Measurements from ENCODE around the gene PLPPR5. TPM values are rescaled to one million over a fixed set of nuclear protein-coding genes. Genes with fewer than 3 reads are reported as not detected.
"Not testable (repeated sequence)": the region's sequence is repeated elsewhere in the genome, so short reads cannot be mapped to it uniquely, and the experiment has no call there.

The PLPPR5 gene, protein sequence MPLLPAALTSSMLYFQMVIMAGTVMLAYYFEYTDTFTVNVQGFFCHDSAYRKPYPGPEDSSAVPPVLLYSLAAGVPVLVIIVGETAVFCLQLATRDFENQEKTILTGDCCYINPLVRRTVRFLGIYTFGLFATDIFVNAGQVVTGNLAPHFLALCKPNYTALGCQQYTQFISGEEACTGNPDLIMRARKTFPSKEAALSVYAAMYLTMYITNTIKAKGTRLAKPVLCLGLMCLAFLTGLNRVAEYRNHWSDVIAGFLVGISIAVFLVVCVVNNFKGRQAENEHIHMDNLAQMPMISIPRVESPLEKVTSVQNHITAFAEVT
- total RNA-seq: not detected

DNA sequence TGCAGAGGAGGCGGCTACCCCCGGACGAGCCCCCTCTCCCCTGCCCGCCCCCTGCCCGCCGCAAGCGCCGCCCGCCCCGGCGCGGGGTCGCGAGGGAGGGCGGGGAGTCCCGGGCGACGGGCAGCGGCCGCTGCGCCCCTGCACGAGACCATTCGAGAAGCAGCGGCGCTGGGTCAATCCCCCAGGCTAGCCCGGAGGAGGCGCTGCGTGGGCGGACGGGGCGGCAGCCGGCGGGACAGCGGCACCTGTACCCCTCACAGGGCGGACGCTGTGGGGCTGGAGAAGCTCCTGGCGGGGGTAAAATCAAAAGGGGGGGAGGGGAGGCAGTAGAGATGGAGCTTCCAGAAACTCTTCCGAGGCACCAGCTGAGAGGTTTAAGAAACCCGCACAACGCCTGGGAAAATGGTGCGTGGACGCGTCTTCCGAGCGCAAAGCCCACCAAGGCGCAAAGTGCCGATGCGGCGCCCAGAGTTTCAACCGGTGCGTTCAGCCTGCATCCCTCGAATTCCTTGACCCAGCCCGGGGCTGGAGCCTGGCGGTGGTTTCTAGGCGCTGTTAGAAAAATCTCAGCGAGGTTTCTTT lies at the start of gene PLPPR5:
PLPPR5 (minus strand) TSS at position 1 of the 582 bp plus-strand sequence. CDS start 190 bp downstream, outside the sequence.
- Mint-ChIP-seq H3K36me3 (no peaks in the 10 kb centered on the region), H3K27ac (no peak within 1 kb of the TSS), H3K9me3 (no peaks in the 10 kb centered on the region), H3K4me1 (ENCODE audit: low read depth) (peaks cover 7% of the 10 kb centered on the region), H3K4me3 (peak within 1 kb of the TSS; percentile 38), H3K27me3 (peaks cover 40% of the 10 kb centered on the region)
- POLR2A ChIA-PET: interaction anchor here (0.6 kb wide), 1 partner anchor 869 kb away, joined by 4 read pairs; no protein-coding TSS in a partner anchor
- CTCF ChIA-PET: no interaction called here
- DNase-seq: peak; percentile 30
- intact Hi-C loops (cut with micrococcal nuclease): no loop called here

GRCh38 chr1:99051611-99052283 lies 47.1 kb upstream of the PLPPR5 start:
- Mint-ChIP-seq H3K27me3 (peaks cover 4% of the 10 kb centered on the region), H3K27ac (no peak overlapping the region), H3K9me3 (peaks cover 5% of the 10 kb centered on the region), H3K36me3 (no peaks in the 10 kb centered on the region), H3K4me1 (ENCODE audit: low read depth) (no peaks in the 10 kb centered on the region), H3K4me3 (no peak overlapping the region)
- DNase-seq: no peak
- ChIA-PET POLR2A (no interaction called here), CTCF (no interaction called here)
- intact Hi-C loops (cut with micrococcal nuclease): no loop called here

DNA sequence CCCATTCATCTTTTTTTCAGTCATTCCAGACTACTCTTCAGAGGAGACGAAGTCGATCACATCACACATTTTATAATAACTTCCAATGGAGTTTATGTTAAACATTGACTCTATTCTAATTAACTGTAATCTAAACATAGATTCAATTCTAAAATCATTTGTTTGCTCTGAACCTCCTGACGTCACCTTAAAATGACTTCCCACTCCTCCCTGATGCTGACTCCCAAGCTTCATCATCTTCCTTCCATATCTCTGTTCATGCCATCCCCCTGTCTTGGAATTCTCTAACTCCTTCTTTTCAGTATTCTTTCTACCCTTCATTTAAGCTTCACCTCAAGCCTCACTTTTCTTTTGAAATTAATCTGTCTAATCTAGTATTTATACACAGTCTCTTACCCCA lies 45.1 kb upstream of the PLPPR5 start:
- ChIA-PET CTCF (no interaction called here), POLR2A (no interaction called here)
- no peak overlapping the region for H3K27ac Mint-ChIP-seq
- no peaks in the 10 kb centered on the region for H3K27me3 Mint-ChIP-seq
- H3K4me3 Mint-ChIP-seq: no peak overlapping the region
- peaks cover 5% of the 10 kb centered on the region for H3K9me3 Mint-ChIP-seq
- no peaks in the 10 kb centered on the region for H3K4me1 Mint-ChIP-seq (ENCODE audit: low read depth)
- H3K36me3 Mint-ChIP-seq: no peaks in the 10 kb centered on the region
- no peak for DNase-seq
- intact Hi-C loops (cut with micrococcal nuclease): no loop called here

GRCh38 chr1:99036746-99037145 lies 32.1 kb upstream of the PLPPR5 start:
- H3K4me1 Mint-ChIP-seq (ENCODE audit: low read depth); H3K27me3 Mint-ChIP-seq; POLR2A ChIA-PET; intact Hi-C loops (cut with micrococcal nuclease); DNase-seq; H3K36me3 Mint-ChIP-seq; H3K4me3 Mint-ChIP-seq; CTCF ChIA-PET; H3K27ac Mint-ChIP-seq: not testable (repeated sequence)
- peaks cover 43% of the 10 kb centered on the region for H3K9me3 Mint-ChIP-seq

DNA sequence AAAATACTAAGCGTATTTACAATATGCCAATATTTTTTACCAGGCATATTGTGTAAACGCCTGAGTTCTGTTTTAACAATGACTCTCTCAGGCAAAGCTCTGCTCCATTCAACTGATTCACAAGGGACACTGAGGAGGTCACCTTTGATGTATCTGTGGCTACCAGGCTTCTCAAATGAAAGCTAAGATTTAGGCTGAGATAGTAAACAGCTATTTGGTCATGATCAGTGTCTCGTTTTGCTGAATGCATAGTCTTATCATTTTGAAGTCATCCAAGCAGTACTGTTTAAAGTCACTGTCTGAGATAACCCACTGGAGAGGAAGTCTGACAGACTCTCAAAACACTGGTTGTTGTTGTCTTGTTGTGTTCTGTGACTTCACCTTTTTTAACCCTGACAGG lies 13.7 kb upstream of the PLPPR5 start:
- no peak overlapping the region for H3K4me3 Mint-ChIP-seq
- intact Hi-C loops (cut with micrococcal nuclease): no loop called here
- no peaks in the 10 kb centered on the region for H3K36me3 Mint-ChIP-seq
- no peak for DNase-seq
- no peaks in the 10 kb centered on the region for H3K9me3 Mint-ChIP-seq
- no peaks in the 10 kb centered on the region for H3K4me1 Mint-ChIP-seq (ENCODE audit: low read depth)
- H3K27ac Mint-ChIP-seq: no peak overlapping the region
- no peaks in the 10 kb centered on the region for H3K27me3 Mint-ChIP-seq
- POLR2A ChIA-PET: no interaction called here
- CTCF ChIA-PET: no interaction called here

- Mint-ChIP-seq H3K36me3 (no peaks in the 10 kb centered on the region), H3K9me3 (no peaks in the 10 kb centered on the region), H3K27me3 (no peaks in the 10 kb centered on the region), H3K4me1 (ENCODE audit: low read depth) (no peaks in the 10 kb centered on the region), H3K4me3 (no peak overlapping the region), H3K27ac (no peak overlapping the region)
- no peak for DNase-seq
- ChIA-PET CTCF (no interaction called here), POLR2A (no interaction called here)
- intact Hi-C loops (cut with micrococcal nuclease): no loop called here
These were observed 13.0 kb upstream of the PLPPR5 start for GRCh38 chr1:99017655-99018054.

GRCh38 chr1:99010679-99011078 lies 6.0 kb upstream of the PLPPR5 start:
- H3K4me3 Mint-ChIP-seq: no peak overlapping the region
- DNase-seq: no peak
- no peak overlapping the region for H3K27ac Mint-ChIP-seq
- peaks cover 14% of the 10 kb centered on the region for H3K27me3 Mint-ChIP-seq
- H3K9me3 Mint-ChIP-seq: no peaks in the 10 kb centered on the region
- H3K4me1 Mint-ChIP-seq (ENCODE audit: low read depth): peaks cover under 1% of the 10 kb centered on the region
- CTCF ChIA-PET: no interaction called here
- intact Hi-C loops (cut with micrococcal nuclease): no loop called here
- POLR2A ChIA-PET: no interaction called here
- H3K36me3 Mint-ChIP-seq: no peaks in the 10 kb centered on the region

DNA sequence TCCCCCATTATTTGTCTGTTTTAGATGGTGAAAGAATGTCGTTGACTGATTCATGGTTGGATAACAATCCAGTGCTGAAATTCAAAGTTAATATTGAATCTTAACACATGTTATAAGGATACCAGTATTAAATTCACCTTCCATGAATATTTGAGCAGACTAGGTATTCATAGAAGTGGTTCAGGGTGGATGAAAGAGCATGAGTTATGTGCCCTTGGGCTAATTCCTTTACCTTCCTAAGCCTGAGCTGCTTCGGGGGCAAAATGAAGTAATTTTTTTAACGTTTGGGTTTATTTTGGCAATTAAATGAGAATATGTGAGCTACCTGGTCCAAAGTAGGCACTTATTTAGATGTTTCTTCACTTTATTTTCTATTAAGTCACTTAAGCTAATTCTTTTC lies 2.7 kb upstream of the PLPPR5 start:
- Mint-ChIP-seq H3K27ac (no peak overlapping the region), H3K4me3 (no peak overlapping the region), H3K27me3 (peaks cover 32% of the 10 kb centered on the region), H3K9me3 (no peaks in the 10 kb centered on the region), H3K4me1 (ENCODE audit: low read depth) (peaks cover 7% of the 10 kb centered on the region), H3K36me3 (no peaks in the 10 kb centered on the region)
- CTCF ChIA-PET: no interaction called here
- intact Hi-C loops (cut with micrococcal nuclease): no loop called here
- POLR2A ChIA-PET: no interaction called here
- DNase-seq: no peak

GRCh38 chr1:99005537-99005942 lies 879 bp upstream of the PLPPR5 start:
- intact Hi-C loops (cut with micrococcal nuclease): no loop called here
- Mint-ChIP-seq H3K4me1 (ENCODE audit: low read depth) (peaks cover 7% of the 10 kb centered on the region), H3K4me3 (peak overlapping the region; percentile 38), H3K27ac (no peak overlapping the region), H3K9me3 (no peaks in the 10 kb centered on the region), H3K27me3 (peaks cover 36% of the 10 kb centered on the region), H3K36me3 (no peaks in the 10 kb centered on the region)
- CTCF ChIA-PET: no interaction called here
- POLR2A ChIA-PET: no interaction called here
- DNase-seq: no peak

- ChIA-PET CTCF (no interaction called here), POLR2A (interaction anchor here (0.6 kb wide), 1 partner anchor 869 kb away, joined by 4 read pairs; no protein-coding TSS in a partner anchor)
- H3K27ac Mint-ChIP-seq: no peak overlapping the region
- H3K9me3 Mint-ChIP-seq: no peaks in the 10 kb centered on the region
- peak; percentile 28 for DNase-seq
- peaks cover 7% of the 10 kb centered on the region for H3K4me1 Mint-ChIP-seq (ENCODE audit: low read depth)
- H3K4me3 Mint-ChIP-seq: peak overlapping the region; percentile 24
- intact Hi-C loops (cut with micrococcal nuclease): no loop called here
- H3K36me3 Mint-ChIP-seq: no peaks in the 10 kb centered on the region
- peaks cover 40% of the 10 kb centered on the region for H3K27me3 Mint-ChIP-seq
These were observed 304 bp downstream of the PLPPR5 start for GRCh38 chr1:99004254-99004860.

DNA sequence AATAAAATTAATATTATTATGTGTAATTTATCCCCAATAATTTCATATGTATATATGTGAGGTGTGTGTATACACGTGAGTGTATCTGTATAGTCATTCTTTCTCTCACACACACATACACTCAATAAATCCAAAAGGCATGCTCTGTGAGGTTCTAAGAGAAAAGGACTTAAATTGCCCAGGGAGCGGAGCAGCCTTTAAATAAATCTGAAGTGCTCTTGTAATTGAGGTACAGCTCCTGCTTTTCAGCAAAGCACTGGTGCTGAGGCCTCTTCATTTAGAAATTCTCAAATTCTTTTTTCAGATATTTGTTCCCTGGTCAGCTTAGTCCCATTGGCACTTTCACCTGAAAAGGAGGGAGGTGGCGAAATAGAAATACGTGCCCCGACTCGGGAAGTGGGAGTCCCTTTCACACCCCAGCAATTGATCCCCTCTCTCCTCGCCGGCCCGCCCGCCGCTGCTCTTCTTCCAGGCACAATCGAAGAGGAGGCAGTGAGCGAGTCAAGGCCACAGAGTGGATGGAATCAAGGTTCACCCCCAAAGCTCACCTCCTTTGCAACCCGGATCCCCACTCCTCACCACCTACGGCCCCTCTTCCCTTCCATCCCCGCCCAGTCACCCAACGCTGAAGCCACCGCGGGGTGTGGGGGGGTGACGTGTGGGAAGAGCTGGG lies 944 bp downstream of the PLPPR5 start:
- Mint-ChIP-seq H3K27me3 (peaks cover 40% of the 10 kb centered on the region), H3K4me3 (no peak overlapping the region), H3K9me3 (no peaks in the 10 kb centered on the region), H3K4me1 (ENCODE audit: low read depth) (peaks cover 7% of the 10 kb centered on the region), H3K36me3 (no peaks in the 10 kb centered on the region), H3K27ac (no peak overlapping the region)
- intact Hi-C loops (cut with micrococcal nuclease): no loop called here
- CTCF ChIA-PET: no interaction called here
- DNase-seq: no peak
- POLR2A ChIA-PET: no interaction called here

- H3K27me3 Mint-ChIP-seq: peaks cover 1% of the 10 kb centered on the region
- CTCF ChIA-PET: no interaction called here
- peaks cover 8% of the 10 kb centered on the region for H3K4me1 Mint-ChIP-seq (ENCODE audit: low read depth)
- no peak for DNase-seq
- H3K36me3 Mint-ChIP-seq: no peaks in the 10 kb centered on the region
- POLR2A ChIA-PET: no interaction called here
- intact Hi-C loops (cut with micrococcal nuclease): loop anchor here (10.0 kb wide), 1 partner anchor 198 kb away; no protein-coding TSS in a partner anchor
- H3K9me3 Mint-ChIP-seq: no peaks in the 10 kb centered on the region
- no peak overlapping the region for H3K4me3 Mint-ChIP-seq
- no peak overlapping the region for H3K27ac Mint-ChIP-seq
These were observed 11.8 kb downstream of the PLPPR5 start for GRCh38 chr1:98992844-98993243.

Data from activated CD4-positive, alpha-beta memory T cell treated with anti-CD3 and anti-CD28 coated beads for 36 hours (primary cell).